Astrocyte (in vitro differentiated cells and primary cell): ENCODE measurements around the gene GRM7.

Experiments
- EZH2 ChIP-seq: IDR thresholded peaks from 2 replicates; pipeline ENCODE4 v1.6.1; 2012; ENCODE audit warnings: mild to moderate bottlenecking, low read length, inconsistent platforms; ENCODE audit not compliant: insufficient read depth
- TF ChIP-seq, protein P1 (sequence below): IDR thresholded peaks from 2 replicates; pipeline ENCODE4 v1.5.1; 2011; ENCODE audit warnings: low read depth, mild to moderate bottlenecking, inconsistent platforms, low read length, moderate library complexity; ENCODE audit not compliant: insufficient read depth

DNA sequence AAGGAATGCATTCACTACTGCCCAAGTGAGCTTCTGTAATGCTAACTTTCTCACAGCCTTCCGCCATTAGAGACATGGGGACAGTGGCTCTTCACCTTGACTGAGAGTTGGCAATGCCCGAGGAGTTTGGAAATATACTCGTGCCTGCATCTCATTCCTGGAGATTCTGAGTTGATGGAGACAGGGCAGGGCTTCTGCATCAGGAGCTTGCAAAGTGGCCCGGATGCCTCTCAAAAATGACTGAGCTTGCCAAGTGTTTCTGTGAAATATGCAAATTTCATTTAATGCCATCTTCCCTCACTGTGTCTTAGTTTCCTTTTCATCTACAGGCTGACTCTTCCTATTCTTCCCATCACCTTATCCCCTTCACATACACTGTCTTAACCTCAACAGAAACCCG, 346.2 kb downstream of the GRM7 start:
- TF ChIP-seq, protein P1, sequence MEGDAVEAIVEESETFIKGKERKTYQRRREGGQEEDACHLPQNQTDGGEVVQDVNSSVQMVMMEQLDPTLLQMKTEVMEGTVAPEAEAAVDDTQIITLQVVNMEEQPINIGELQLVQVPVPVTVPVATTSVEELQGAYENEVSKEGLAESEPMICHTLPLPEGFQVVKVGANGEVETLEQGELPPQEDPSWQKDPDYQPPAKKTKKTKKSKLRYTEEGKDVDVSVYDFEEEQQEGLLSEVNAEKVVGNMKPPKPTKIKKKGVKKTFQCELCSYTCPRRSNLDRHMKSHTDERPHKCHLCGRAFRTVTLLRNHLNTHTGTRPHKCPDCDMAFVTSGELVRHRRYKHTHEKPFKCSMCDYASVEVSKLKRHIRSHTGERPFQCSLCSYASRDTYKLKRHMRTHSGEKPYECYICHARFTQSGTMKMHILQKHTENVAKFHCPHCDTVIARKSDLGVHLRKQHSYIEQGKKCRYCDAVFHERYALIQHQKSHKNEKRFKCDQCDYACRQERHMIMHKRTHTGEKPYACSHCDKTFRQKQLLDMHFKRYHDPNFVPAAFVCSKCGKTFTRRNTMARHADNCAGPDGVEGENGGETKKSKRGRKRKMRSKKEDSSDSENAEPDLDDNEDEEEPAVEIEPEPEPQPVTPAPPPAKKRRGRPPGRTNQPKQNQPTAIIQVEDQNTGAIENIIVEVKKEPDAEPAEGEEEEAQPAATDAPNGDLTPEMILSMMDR: no peak
- no peak for TF ChIP-seq EZH2
